ENCODE results near the gene WDR81. TPM values are rescaled to one million over a fixed set of nuclear protein-coding genes. Genes with fewer than 3 reads are reported as not detected.

WDR81 gene
- total RNA-seq, 2 experiments from 2014 or later = 19.1 to 24.4 TPM

DNA sequence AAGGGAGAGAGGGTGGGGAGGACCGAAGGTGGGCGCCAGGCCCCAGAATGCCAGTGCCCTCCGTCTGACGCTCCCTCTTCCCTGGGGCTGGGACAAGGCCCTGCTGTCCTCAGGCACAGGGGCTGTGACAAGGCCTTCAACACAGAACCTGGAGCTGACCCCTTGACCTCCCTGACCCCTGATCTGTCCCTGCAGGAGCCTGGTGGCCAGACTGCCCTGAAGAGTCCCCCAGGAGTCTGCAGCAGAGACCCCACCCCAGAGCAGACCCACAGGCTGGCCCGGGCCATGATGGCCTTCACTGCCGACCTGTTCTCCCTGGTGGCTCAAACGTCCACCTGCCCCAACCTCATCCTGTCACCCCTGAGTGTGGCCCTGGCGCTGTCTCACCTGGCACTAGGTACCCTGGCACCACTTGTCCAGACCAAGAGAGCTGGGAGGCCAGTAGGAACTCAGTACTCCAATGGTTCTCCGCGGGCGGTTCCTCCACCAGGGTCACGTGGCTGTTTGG, 21.1 kb downstream of the WDR81 start:
- no peaks in the 10 kb centered on the region for H3K79me2 ChIP-seq (ENCODE audit: insufficient read depth, low read depth, low read length)
- intact Hi-C loops (cut with micrococcal nuclease; ENCODE audit: unreplicated experiment) = no loop called here
- BruUV-seq (replicated peaks) = no TSS peak
- no peaks in the 10 kb centered on the region for H3K9me2 ChIP-seq (ENCODE audit: insufficient read depth, low read length)
- no peak overlapping the region for H2AFZ ChIP-seq (ENCODE audit: low read length)
- no peak overlapping the region for H3K4me2 ChIP-seq (ENCODE audit: low read length)
- ChIA-PET CTCF (ENCODE audit: unreplicated experiment) (interaction anchor here (0.6 kb wide), 1 partner anchor 37 kb away, joined by 3 read pairs; no protein-coding TSS in a partner anchor), POLR2A (no interaction called here)
- H4K20me1 ChIP-seq (ENCODE audit: insufficient read depth, low read length) = no peaks in the 10 kb centered on the region
- TF ChIP-seq, protein P1, sequence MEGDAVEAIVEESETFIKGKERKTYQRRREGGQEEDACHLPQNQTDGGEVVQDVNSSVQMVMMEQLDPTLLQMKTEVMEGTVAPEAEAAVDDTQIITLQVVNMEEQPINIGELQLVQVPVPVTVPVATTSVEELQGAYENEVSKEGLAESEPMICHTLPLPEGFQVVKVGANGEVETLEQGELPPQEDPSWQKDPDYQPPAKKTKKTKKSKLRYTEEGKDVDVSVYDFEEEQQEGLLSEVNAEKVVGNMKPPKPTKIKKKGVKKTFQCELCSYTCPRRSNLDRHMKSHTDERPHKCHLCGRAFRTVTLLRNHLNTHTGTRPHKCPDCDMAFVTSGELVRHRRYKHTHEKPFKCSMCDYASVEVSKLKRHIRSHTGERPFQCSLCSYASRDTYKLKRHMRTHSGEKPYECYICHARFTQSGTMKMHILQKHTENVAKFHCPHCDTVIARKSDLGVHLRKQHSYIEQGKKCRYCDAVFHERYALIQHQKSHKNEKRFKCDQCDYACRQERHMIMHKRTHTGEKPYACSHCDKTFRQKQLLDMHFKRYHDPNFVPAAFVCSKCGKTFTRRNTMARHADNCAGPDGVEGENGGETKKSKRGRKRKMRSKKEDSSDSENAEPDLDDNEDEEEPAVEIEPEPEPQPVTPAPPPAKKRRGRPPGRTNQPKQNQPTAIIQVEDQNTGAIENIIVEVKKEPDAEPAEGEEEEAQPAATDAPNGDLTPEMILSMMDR (conservative IDR thresholded peaks at IDR 0.05; ENCODE audit: low read length) = no peak
- no peak for TF ChIP-seq EZH2phosphoT487 (IDR thresholded peaks at IDR 0.05; ENCODE audit: borderline replicate concordance, low read depth, low read length)
- DNase-seq (ENCODE audit: low spot score) = no peak
- H3K36me3 ChIP-seq (ENCODE audit: insufficient read depth, low read length) = no peaks in the 10 kb centered on the region
- no peaks in the 10 kb centered on the region for H3K9me3 ChIP-seq (ENCODE audit: low read length)
- H3K4me3 ChIP-seq (ENCODE audit: low read depth, low read length, poor library complexity, severe bottlenecking) = no peak overlapping the region
- no peak overlapping the region for H3K27ac ChIP-seq (ENCODE audit: low read depth, low read length, poor library complexity, severe bottlenecking)
- no peaks in the 10 kb centered on the region for H3K4me1 ChIP-seq (ENCODE audit: insufficient read depth, low read length, poor library complexity, severe bottlenecking)

DNA sequence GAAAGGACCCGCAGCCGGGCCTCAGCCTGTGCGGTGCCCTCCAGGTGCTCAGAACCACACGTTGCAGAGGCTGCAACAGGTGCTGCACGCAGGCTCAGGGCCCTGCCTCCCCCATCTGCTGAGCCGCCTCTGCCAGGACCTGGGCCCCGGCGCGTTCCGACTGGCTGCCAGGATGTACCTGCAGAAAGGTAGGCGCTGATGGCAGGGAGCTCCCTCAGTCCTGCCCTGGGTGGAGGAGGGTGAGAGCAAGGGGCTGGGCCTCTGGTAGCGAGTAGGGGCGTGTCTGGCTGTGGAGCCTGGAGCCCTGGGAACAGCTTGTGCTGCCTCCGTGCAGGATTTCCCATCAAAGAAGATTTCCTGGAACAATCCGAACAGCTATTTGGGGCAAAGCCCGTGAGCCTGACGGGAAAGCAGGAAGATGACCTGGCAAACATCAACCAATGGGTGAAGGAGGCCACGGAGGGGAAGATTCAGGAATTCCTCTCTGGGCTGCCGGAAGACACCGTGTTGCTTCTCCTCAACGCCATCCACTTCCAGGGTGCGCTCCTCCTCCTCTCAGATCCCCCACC, 22.6 kb downstream of the WDR81 start:
- H3K4me2 ChIP-seq (ENCODE audit: low read length) = no peak overlapping the region
- no peaks in the 10 kb centered on the region for H4K20me1 ChIP-seq (ENCODE audit: insufficient read depth, low read length)
- H3K4me1 ChIP-seq (ENCODE audit: insufficient read depth, low read length, poor library complexity, severe bottlenecking) = no peaks in the 10 kb centered on the region
- no TSS peak for BruUV-seq (replicated peaks)
- CTCF ChIA-PET (ENCODE audit: unreplicated experiment) = no interaction called here
- H3K79me2 ChIP-seq (ENCODE audit: insufficient read depth, low read depth, low read length) = no peaks in the 10 kb centered on the region
- intact Hi-C loops (cut with micrococcal nuclease; ENCODE audit: unreplicated experiment) = no loop called here
- no peak for DNase-seq (ENCODE audit: low spot score)
- no peaks in the 10 kb centered on the region for H3K9me2 ChIP-seq (ENCODE audit: insufficient read depth, low read length)
- no peak overlapping the region for H2AFZ ChIP-seq (ENCODE audit: low read length)
- H3K4me3 ChIP-seq (ENCODE audit: low read depth, low read length, poor library complexity, severe bottlenecking) = no peak overlapping the region
- TF ChIP-seq, protein P1 (conservative IDR thresholded peaks at IDR 0.05; ENCODE audit: low read length) = no peak
- no peak for TF ChIP-seq EZH2phosphoT487 (IDR thresholded peaks at IDR 0.05; ENCODE audit: borderline replicate concordance, low read depth, low read length)
- H3K9me3 ChIP-seq (ENCODE audit: low read length) = no peaks in the 10 kb centered on the region
- H3K27ac ChIP-seq (ENCODE audit: low read depth, low read length, poor library complexity, severe bottlenecking) = no peak overlapping the region
- H3K36me3 ChIP-seq (ENCODE audit: insufficient read depth, low read length) = no peaks in the 10 kb centered on the region
- POLR2A ChIA-PET = no interaction called here

DNA sequence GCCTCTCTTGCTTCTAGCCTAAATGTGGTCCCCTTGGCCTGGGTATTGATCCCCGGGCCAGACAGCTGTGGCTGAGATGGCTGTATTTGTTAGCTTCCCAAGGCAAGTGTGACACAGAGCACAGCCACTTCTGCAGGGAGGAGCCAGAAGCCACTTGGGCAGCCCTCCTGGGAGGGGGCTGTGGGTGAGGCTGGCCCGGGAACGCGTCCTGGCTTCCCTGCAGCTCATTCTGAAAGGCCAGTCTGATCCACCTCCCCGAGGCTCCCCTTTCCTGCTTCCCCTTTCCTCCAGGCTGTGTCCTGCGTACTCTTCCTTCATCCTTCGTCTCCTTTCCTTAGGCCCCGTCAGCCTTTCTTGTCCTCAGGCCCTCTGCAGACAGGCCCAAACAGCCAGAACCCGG, 26.1 kb downstream of the WDR81 start:
- BruUV-seq (replicated peaks) = no TSS peak
- POLR2A ChIA-PET = interaction anchor here (0.6 kb wide), 1 partner anchor 136 kb away, joined by 3 read pairs; no protein-coding TSS in a partner anchor

More for the DNA sequence above, 26.1 kb downstream of the WDR81 start:
- H3K27ac ChIP-seq (ENCODE audit: low read depth, low read length, poor library complexity, severe bottlenecking) = no peak overlapping the region
- no peak overlapping the region for H2AFZ ChIP-seq (ENCODE audit: low read length)
- CTCF ChIA-PET (ENCODE audit: unreplicated experiment) = no interaction called here
- H3K9me2 ChIP-seq (ENCODE audit: insufficient read depth, low read length) = no peaks in the 10 kb centered on the region
- no peak for DNase-seq (ENCODE audit: low spot score)
- H3K4me1 ChIP-seq (ENCODE audit: insufficient read depth, low read length, poor library complexity, severe bottlenecking) = no peaks in the 10 kb centered on the region
- H3K9me3 ChIP-seq (ENCODE audit: low read length) = no peaks in the 10 kb centered on the region
- H3K36me3 ChIP-seq (ENCODE audit: insufficient read depth, low read length) = no peaks in the 10 kb centered on the region
- H4K20me1 ChIP-seq (ENCODE audit: insufficient read depth, low read length) = no peaks in the 10 kb centered on the region
- no peak overlapping the region for H3K4me2 ChIP-seq (ENCODE audit: low read length)
- H3K79me2 ChIP-seq (ENCODE audit: insufficient read depth, low read depth, low read length) = no peaks in the 10 kb centered on the region
- TF ChIP-seq, protein P1 (conservative IDR thresholded peaks at IDR 0.05; ENCODE audit: low read length) = no peak
- TF ChIP-seq EZH2phosphoT487 (IDR thresholded peaks at IDR 0.05; ENCODE audit: borderline replicate concordance, low read depth, low read length) = no peak
- no peak overlapping the region for H3K4me3 ChIP-seq (ENCODE audit: low read depth, low read length, poor library complexity, severe bottlenecking)
- intact Hi-C loops (cut with micrococcal nuclease; ENCODE audit: unreplicated experiment) = no loop called here

Data from OCI-LY7 (cell line).